Measurements from ENCODE around the gene SELENOT.

The SELENOT gene

GRCh38 chr3:150673966-150674365 is 70.8 kb downstream of the SELENOT start:
- DNase-seq: no peak

- DNase-seq: no peak
Measured at GRCh38 chr3:150675587-150675986, 72.5 kb downstream of the SELENOT start.

Measured in activated CD4-positive, alpha-beta T cell treated with anti-CD3 and anti-CD28 coated beads, Interleukin-2, Interleukin-6, amounts not matched to agents 100 ng/mL and 50 ng/mL, durations not matched to agents 16 hours and 8 hours (primary cell).